WERI-Rb-1 (cell line): Measurements from ENCODE around the gene LSM4.

ENCODE experiments used
- DNase-seq: peaks from one replicate; pipeline ENCODE4 v3.0.0-alpha.2; 2020
- H3K27ac ChIP-seq: fragments of 250-450 bp; sonication (Bioruptor Pico); 2 replicates; pipeline ENCODE4 v1.5.1; 2020; ENCODE audit warnings: mild to moderate bottlenecking, moderate library complexity
- H3K27me3 ChIP-seq: fragments of 250-450 bp; sonication (Bioruptor Pico); 2 replicates; pipeline ENCODE4 v1.5.1; 2021; ENCODE audit warnings: mild to moderate bottlenecking, low read depth, moderate library complexity; ENCODE audit not compliant: insufficient read depth, severe bottlenecking
- H3K36me3 ChIP-seq: fragments of 250-450 bp; sonication (Bioruptor Pico); 2 replicates; pipeline ENCODE4 v1.5.1; 2020; ENCODE audit warnings: mild to moderate bottlenecking, moderate library complexity
- H3K4me3 ChIP-seq: 2 replicates; pipeline ENCODE4 v1.5.1; 2011; ENCODE audit warnings: low read depth, mild to moderate bottlenecking, control low read depth, low read length
- H3K9me3 ChIP-seq: fragments of 250-450 bp; sonication (Bioruptor Pico); 2 replicates; pipeline ENCODE4 v1.5.1; 2021; ENCODE audit warnings: mild to moderate bottlenecking, moderate library complexity; ENCODE audit not compliant: severe bottlenecking
- TF ChIP-seq, protein P1 (sequence below): IDR thresholded peaks from 2 replicates; pipeline ENCODE4 v1.5.1; 2011; ENCODE audit warnings: low read depth, mild to moderate bottlenecking, control low read depth, inconsistent platforms, low read length

Gene LSM4

DNA sequence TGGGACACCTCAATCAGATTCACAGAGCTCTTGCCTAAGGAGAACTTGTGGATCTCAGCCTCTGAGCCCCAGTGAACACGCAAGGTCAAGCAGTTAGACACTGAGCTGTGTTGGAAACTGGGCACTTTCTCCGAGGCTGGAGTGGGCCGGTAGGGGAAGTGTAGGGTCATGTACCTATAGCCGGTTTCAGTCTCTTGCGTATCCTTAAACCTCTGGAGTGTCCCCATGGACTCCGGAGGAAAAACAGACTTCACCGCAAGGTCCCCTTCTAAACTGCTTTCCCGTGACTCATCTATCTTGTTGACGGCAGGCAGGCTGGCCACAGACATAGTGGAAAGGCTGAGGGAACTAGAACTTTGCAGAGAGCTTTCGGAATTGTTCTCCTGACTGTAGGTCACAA lies 60.0 kb downstream of the LSM4 start:
- DNase-seq = no peak
- Histone ChIP-seq H3K27me3 (no peaks in the 10 kb centered on the region), H3K4me3 (no peak overlapping the region), H3K9me3 (no peaks in the 10 kb centered on the region), H3K36me3 (peaks cover 24% of the 10 kb centered on the region), H3K27ac (no peak overlapping the region)
- TF ChIP-seq, protein P1, sequence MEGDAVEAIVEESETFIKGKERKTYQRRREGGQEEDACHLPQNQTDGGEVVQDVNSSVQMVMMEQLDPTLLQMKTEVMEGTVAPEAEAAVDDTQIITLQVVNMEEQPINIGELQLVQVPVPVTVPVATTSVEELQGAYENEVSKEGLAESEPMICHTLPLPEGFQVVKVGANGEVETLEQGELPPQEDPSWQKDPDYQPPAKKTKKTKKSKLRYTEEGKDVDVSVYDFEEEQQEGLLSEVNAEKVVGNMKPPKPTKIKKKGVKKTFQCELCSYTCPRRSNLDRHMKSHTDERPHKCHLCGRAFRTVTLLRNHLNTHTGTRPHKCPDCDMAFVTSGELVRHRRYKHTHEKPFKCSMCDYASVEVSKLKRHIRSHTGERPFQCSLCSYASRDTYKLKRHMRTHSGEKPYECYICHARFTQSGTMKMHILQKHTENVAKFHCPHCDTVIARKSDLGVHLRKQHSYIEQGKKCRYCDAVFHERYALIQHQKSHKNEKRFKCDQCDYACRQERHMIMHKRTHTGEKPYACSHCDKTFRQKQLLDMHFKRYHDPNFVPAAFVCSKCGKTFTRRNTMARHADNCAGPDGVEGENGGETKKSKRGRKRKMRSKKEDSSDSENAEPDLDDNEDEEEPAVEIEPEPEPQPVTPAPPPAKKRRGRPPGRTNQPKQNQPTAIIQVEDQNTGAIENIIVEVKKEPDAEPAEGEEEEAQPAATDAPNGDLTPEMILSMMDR = no peak

DNA sequence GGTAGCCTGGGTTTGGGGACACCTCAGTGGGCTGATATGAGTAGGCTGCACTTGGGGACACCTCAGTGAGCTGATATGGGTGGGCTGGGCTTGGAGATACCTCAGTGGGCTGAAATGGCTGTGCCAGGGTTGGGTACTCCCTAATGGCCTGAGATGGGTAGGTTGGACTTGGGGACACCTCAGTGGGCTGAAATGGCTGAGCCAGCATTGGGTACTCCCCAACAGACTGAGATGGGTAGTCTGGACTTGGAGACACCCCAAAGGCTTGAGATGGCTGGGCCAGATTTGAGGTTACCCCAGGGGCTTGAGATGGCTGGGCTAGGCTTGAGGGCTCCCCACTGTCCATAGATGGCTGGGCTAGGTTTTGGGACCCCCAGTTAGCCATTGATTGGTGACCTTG lies 60.7 kb downstream of the LSM4 start:
- Histone ChIP-seq H3K27me3 (no peaks in the 10 kb centered on the region), H3K9me3 (no peaks in the 10 kb centered on the region), H3K36me3 (peaks cover 22% of the 10 kb centered on the region), H3K4me3 (no peak overlapping the region), H3K27ac (no peak overlapping the region)
- TF ChIP-seq, protein P1 = no peak
- DNase-seq = no peak

DNA sequence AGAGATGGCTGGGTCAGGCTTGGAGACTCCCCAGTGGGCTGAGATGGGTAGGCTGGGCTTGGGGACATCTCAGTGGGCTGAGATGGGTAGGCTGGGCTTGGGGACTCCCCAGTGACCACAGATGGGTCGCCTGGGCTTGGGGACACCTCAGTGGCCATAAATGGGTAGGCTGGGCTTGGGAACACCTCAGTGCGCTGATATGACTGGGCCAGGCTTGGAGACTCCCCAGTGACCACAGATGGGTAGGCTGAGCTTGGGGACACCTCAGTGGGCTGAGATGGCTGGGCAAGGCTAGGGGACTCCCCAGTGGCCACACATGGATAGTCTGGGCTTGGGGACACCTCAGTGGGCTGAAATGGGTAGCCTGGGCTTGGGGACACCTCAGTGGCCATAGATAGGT lies 61.4 kb downstream of the LSM4 start:
- peaks cover 16% of the 10 kb centered on the region for H3K36me3 ChIP-seq
- no peak overlapping the region for H3K27ac ChIP-seq
- no peaks in the 10 kb centered on the region for H3K27me3 ChIP-seq
- TF ChIP-seq, protein P1 = no peak
- no peaks in the 10 kb centered on the region for H3K9me3 ChIP-seq
- no peak for DNase-seq
- H3K4me3 ChIP-seq = no peak overlapping the region

DNA sequence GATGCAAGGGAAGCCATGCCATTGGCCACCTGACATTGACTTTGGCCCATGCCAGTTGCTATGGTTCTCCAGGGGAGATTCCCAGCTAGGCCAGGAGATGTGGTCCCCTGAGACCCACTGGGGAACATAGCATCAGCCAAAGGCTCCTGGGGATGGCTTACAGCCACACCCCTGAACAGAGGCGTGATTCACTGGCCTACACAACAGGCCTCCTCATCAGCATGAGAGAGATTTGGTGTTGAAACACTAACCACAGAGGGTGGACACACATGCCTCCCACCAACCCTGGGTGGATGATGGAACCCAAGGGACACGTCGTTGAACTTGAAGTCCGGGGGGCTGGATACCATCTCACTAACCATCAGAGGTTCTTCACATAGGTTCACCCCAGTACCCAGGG lies 63.0 kb downstream of the LSM4 start:
- Histone ChIP-seq H3K9me3 (no peaks in the 10 kb centered on the region), H3K36me3 (peaks cover 4% of the 10 kb centered on the region), H3K4me3 (no peak overlapping the region), H3K27me3 (no peaks in the 10 kb centered on the region), H3K27ac (no peak overlapping the region)
- TF ChIP-seq, protein P1 = no peak
- no peak for DNase-seq

DNA sequence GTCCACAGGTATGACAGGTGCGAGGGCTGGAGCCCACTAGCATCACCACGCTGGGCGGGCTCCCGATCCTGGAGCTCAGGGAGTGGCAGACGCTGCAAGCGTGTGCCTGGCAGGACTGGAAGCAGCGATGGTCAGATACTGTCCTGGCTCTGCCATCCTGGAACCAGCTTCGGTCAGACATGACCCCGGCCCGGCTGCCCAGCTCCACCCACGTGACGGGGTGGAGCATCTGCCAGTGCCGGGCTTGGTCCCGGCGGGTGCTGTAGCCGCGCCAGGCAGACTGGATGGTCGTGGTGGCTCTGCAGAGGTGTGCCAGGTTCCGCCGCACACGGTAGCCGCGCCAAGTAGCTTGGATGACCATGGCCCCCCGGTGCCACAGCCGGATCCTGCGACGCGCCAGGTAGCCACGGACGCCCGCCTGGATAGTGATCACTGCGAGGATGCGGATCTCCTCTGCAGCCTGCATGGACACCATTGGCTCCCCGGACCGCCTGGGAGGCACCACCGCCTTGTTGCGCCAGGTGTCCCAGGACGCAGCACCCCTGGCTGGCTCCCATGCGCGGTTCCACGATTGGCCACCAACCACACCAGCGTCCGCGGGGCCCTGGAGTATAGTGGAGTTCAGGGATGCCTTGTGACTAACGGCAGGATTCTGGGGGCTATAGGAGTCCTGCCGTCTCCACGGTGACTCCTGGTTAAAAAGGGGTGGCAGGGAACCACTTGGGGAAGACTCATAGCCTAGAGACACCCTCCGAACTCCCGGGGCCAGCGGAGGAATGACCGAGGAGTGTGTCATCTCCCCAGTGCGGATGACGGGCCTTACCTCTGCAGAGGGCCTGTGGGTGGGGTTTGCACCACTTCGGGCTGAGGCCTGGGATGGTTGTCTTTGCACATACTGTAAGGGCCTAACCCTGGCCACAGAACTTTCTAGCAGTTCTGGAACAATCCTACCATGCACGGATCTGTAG lies 65.1 kb downstream of the LSM4 start:
- Histone ChIP-seq H3K27ac (no peak overlapping the region), H3K9me3 (no peaks in the 10 kb centered on the region), H3K36me3 (no peaks in the 10 kb centered on the region), H3K27me3 (no peaks in the 10 kb centered on the region), H3K4me3 (no peak overlapping the region)
- DNase-seq = no peak
- TF ChIP-seq, protein P1 = no peak
